ENCODE results near the gene KCNS3.

The KCNS3 gene

GRCh38 chr2:17915811-17916518, 37.5 kb downstream of the KCNS3 start:
- Histone ChIP-seq H3K27me3 (replicated peaks; ENCODE audit: control insufficient read depth, insufficient read depth, low read length) (no peaks in the 10 kb centered on the region), H3K4me1 (ENCODE audit: control insufficient read depth, insufficient read depth, low read length) (no peaks in the 10 kb centered on the region), H3K4me3 (ENCODE audit: low read length) (no peak overlapping the region), H3K36me3 (ENCODE audit: control insufficient read depth, insufficient read depth, low read length, severe bottlenecking) (no peaks in the 10 kb centered on the region), H3K9ac (ENCODE audit: low read length) (no peak overlapping the region), H3K9me3 (ENCODE audit: control insufficient read depth, low read length) (no peaks in the 10 kb centered on the region)
- DNase-seq (ENCODE audit: low read depth), result peak; percentile 22

- Histone ChIP-seq H3K4me1 (ENCODE audit: control insufficient read depth, insufficient read depth, low read length) (no peaks in the 10 kb centered on the region), H3K36me3 (ENCODE audit: control insufficient read depth, insufficient read depth, low read length, severe bottlenecking) (no peaks in the 10 kb centered on the region), H3K4me3 (ENCODE audit: low read length) (no peak overlapping the region), H3K27me3 (replicated peaks; ENCODE audit: control insufficient read depth, insufficient read depth, low read length) (no peaks in the 10 kb centered on the region), H3K9ac (ENCODE audit: low read length) (no peak overlapping the region), H3K9me3 (ENCODE audit: control insufficient read depth, low read length) (no peaks in the 10 kb centered on the region)
- DNase-seq (ENCODE audit: low read depth), result no peak
Observed at GRCh38 chr2:17916584-17916983, 38.1 kb downstream of the KCNS3 start.

- H3K9me3 ChIP-seq (ENCODE audit: control insufficient read depth, low read length), result no peaks in the 10 kb centered on the region
- no peak overlapping the region for H3K4me3 ChIP-seq (ENCODE audit: low read length)
- H3K36me3 ChIP-seq (ENCODE audit: control insufficient read depth, insufficient read depth, low read length, severe bottlenecking), result no peaks in the 10 kb centered on the region
- peak; percentile 9 for DNase-seq (ENCODE audit: low read depth)
- H3K27me3 ChIP-seq (replicated peaks; ENCODE audit: control insufficient read depth, insufficient read depth, low read length), result no peaks in the 10 kb centered on the region
- H3K9ac ChIP-seq (ENCODE audit: low read length), result no peak overlapping the region
- no peaks in the 10 kb centered on the region for H3K4me1 ChIP-seq (ENCODE audit: control insufficient read depth, insufficient read depth, low read length)
Observed at GRCh38 chr2:17918789-17919188, 40.3 kb downstream of the KCNS3 start.

- Histone ChIP-seq H3K9ac (ENCODE audit: low read length) (no peak overlapping the region), H3K36me3 (ENCODE audit: control insufficient read depth, insufficient read depth, low read length, severe bottlenecking) (no peaks in the 10 kb centered on the region), H3K9me3 (ENCODE audit: control insufficient read depth, low read length) (no peaks in the 10 kb centered on the region), H3K4me3 (ENCODE audit: low read length) (no peak overlapping the region), H3K27me3 (replicated peaks; ENCODE audit: control insufficient read depth, insufficient read depth, low read length) (no peaks in the 10 kb centered on the region), H3K4me1 (ENCODE audit: control insufficient read depth, insufficient read depth, low read length) (no peaks in the 10 kb centered on the region)
- DNase-seq (ENCODE audit: low read depth), result no peak
Observed at GRCh38 chr2:17930773-17931172, 52.3 kb downstream of the KCNS3 start.

GRCh38 chr2:17933256-17933655, 54.8 kb downstream of the KCNS3 start:
- Histone ChIP-seq H3K4me1 (ENCODE audit: control insufficient read depth, insufficient read depth, low read length) (no peaks in the 10 kb centered on the region), H3K27me3 (replicated peaks; ENCODE audit: control insufficient read depth, insufficient read depth, low read length) (no peaks in the 10 kb centered on the region), H3K9ac (ENCODE audit: low read length) (no peak overlapping the region), H3K4me3 (ENCODE audit: low read length) (no peak overlapping the region), H3K36me3 (ENCODE audit: control insufficient read depth, insufficient read depth, low read length, severe bottlenecking) (no peaks in the 10 kb centered on the region), H3K9me3 (ENCODE audit: control insufficient read depth, low read length) (peaks cover 2% of the 10 kb centered on the region)
- peak; percentile 62 for DNase-seq (ENCODE audit: low read depth)

- peak; percentile 74 for DNase-seq (ENCODE audit: low read depth)
- H3K4me3 ChIP-seq (ENCODE audit: low read length), result no peak overlapping the region
Observed at GRCh38 chr2:17934721-17935120, 56.3 kb downstream of the KCNS3 start.

GRCh38 chr2:17935242-17935885, 56.9 kb downstream of the KCNS3 start:
- H3K9me3 ChIP-seq (ENCODE audit: control insufficient read depth, low read length), result peaks cover 8% of the 10 kb centered on the region
- no peak overlapping the region for H3K4me3 ChIP-seq (ENCODE audit: low read length)
- H3K36me3 ChIP-seq (ENCODE audit: control insufficient read depth, insufficient read depth, low read length, severe bottlenecking), result no peaks in the 10 kb centered on the region
- peaks cover 3% of the 10 kb centered on the region for H3K4me1 ChIP-seq (ENCODE audit: control insufficient read depth, insufficient read depth, low read length)
- no peak overlapping the region for H3K9ac ChIP-seq (ENCODE audit: low read length)
- no peaks in the 10 kb centered on the region for H3K27me3 ChIP-seq (replicated peaks; ENCODE audit: control insufficient read depth, insufficient read depth, low read length)
- DNase-seq (ENCODE audit: low read depth), result no peak

More at GRCh38 chr2:17934721-17935120, 56.3 kb downstream of the KCNS3 start:
- H3K27me3 ChIP-seq (replicated peaks; ENCODE audit: control insufficient read depth, insufficient read depth, low read length), result no peaks in the 10 kb centered on the region
- no peak overlapping the region for H3K9ac ChIP-seq (ENCODE audit: low read length)
- H3K36me3 ChIP-seq (ENCODE audit: control insufficient read depth, insufficient read depth, low read length, severe bottlenecking), result no peaks in the 10 kb centered on the region
- H3K4me1 ChIP-seq (ENCODE audit: control insufficient read depth, insufficient read depth, low read length), result peaks cover under 1% of the 10 kb centered on the region
- peaks cover 8% of the 10 kb centered on the region for H3K9me3 ChIP-seq (ENCODE audit: control insufficient read depth, low read length)

- peaks cover 3% of the 10 kb centered on the region for H3K4me1 ChIP-seq (ENCODE audit: control insufficient read depth, insufficient read depth, low read length)
- no peak for DNase-seq (ENCODE audit: low read depth)
- H3K27me3 ChIP-seq (replicated peaks; ENCODE audit: control insufficient read depth, insufficient read depth, low read length), result no peaks in the 10 kb centered on the region
- no peak overlapping the region for H3K9ac ChIP-seq (ENCODE audit: low read length)
- H3K36me3 ChIP-seq (ENCODE audit: control insufficient read depth, insufficient read depth, low read length, severe bottlenecking), result no peaks in the 10 kb centered on the region
- peaks cover 8% of the 10 kb centered on the region for H3K9me3 ChIP-seq (ENCODE audit: control insufficient read depth, low read length)
- H3K4me3 ChIP-seq (ENCODE audit: low read length), result no peak overlapping the region
Observed at GRCh38 chr2:17936599-17936998, 58.1 kb downstream of the KCNS3 start.

GRCh38 chr2:17940091-17940630, 61.7 kb downstream of the KCNS3 start:
- no peak for DNase-seq (ENCODE audit: low read depth)
- peaks cover 3% of the 10 kb centered on the region for H3K4me1 ChIP-seq (ENCODE audit: control insufficient read depth, insufficient read depth, low read length)
- no peak overlapping the region for H3K9ac ChIP-seq (ENCODE audit: low read length)
- H3K9me3 ChIP-seq (ENCODE audit: control insufficient read depth, low read length), result peaks cover 8% of the 10 kb centered on the region
- H3K36me3 ChIP-seq (ENCODE audit: control insufficient read depth, insufficient read depth, low read length, severe bottlenecking), result no peaks in the 10 kb centered on the region
- H3K4me3 ChIP-seq (ENCODE audit: low read length), result no peak overlapping the region
- H3K27me3 ChIP-seq (replicated peaks; ENCODE audit: control insufficient read depth, insufficient read depth, low read length), result peaks cover 2% of the 10 kb centered on the region

GRCh38 chr2:17943444-17943843, 65.0 kb downstream of the KCNS3 start:
- DNase-seq (ENCODE audit: low read depth), result no peak
- no peaks in the 10 kb centered on the region for H3K36me3 ChIP-seq (ENCODE audit: control insufficient read depth, insufficient read depth, low read length, severe bottlenecking)

GRCh38 chr2:17947113-17947512, 68.6 kb downstream of the KCNS3 start:
- no peak overlapping the region for H3K4me3 ChIP-seq (ENCODE audit: low read length)
- no peaks in the 10 kb centered on the region for H3K9me3 ChIP-seq (ENCODE audit: control insufficient read depth, low read length)
- H3K9ac ChIP-seq (ENCODE audit: low read length), result no peak overlapping the region
- H3K36me3 ChIP-seq (ENCODE audit: control insufficient read depth, insufficient read depth, low read length, severe bottlenecking), result no peaks in the 10 kb centered on the region
- no peaks in the 10 kb centered on the region for H3K4me1 ChIP-seq (ENCODE audit: control insufficient read depth, insufficient read depth, low read length)
- no peak for DNase-seq (ENCODE audit: low read depth)
- H3K27me3 ChIP-seq (replicated peaks; ENCODE audit: control insufficient read depth, insufficient read depth, low read length), result peaks cover 10% of the 10 kb centered on the region

More at GRCh38 chr2:17943444-17943843, 65.0 kb downstream of the KCNS3 start:
- no peak overlapping the region for H3K4me3 ChIP-seq (ENCODE audit: low read length)
- H3K27me3 ChIP-seq (replicated peaks; ENCODE audit: control insufficient read depth, insufficient read depth, low read length), result peaks cover 10% of the 10 kb centered on the region
- no peak overlapping the region for H3K9ac ChIP-seq (ENCODE audit: low read length)
- peaks cover 4% of the 10 kb centered on the region for H3K9me3 ChIP-seq (ENCODE audit: control insufficient read depth, low read length)
- peaks cover 3% of the 10 kb centered on the region for H3K4me1 ChIP-seq (ENCODE audit: control insufficient read depth, insufficient read depth, low read length)

Data from adipocyte (in vitro differentiated cells).